ENCODE results near the gene SPN.
"Not testable (repeated sequence)": the region's sequence is repeated elsewhere in the genome, so short reads cannot be mapped to it uniquely, and the experiment has no call there.

SPN gene

GRCh38 chr16:29663016-29663806, at the start of gene SPN:
TSS of gene SPN (plus strand) at chr16:29663247. CDS start at chr16:29663729, 482 bp downstream.
- H3K4me3 ChIP-seq (ENCODE audit: low read length), result no peak within 1 kb of the TSS
- DNase-seq (ENCODE audit: low read depth), result no peak
- TF ChIP-seq CTCF (conservative IDR thresholded peaks at IDR 0.05; ENCODE audit: low read depth, low read length), result no peak

- H3K4me3 ChIP-seq (ENCODE audit: low read length), result peak overlapping the region; percentile 72
- not testable (repeated sequence) for DNase-seq (ENCODE audit: low read depth)
These were observed 49.6 kb upstream of the SPN start for GRCh38 chr16:29613307-29614057.

- H3K4me3 ChIP-seq (ENCODE audit: low read length); DNase-seq (ENCODE audit: low read depth): not testable (repeated sequence)
These were observed 48.2 kb upstream of the SPN start for GRCh38 chr16:29614691-29615314.

GRCh38 chr16:29616127-29616526, 46.9 kb upstream of the SPN start:
- not testable (repeated sequence) for DNase-seq (ENCODE audit: low read depth); H3K4me3 ChIP-seq (ENCODE audit: low read length)

- not testable (repeated sequence) for H3K4me3 ChIP-seq (ENCODE audit: low read length); DNase-seq (ENCODE audit: low read depth)
- TF ChIP-seq CTCF (conservative IDR thresholded peaks at IDR 0.05; ENCODE audit: low read depth, low read length), result peak; percentile 23
These were observed 42.5 kb upstream of the SPN start for GRCh38 chr16:29620591-29620990.

GRCh38 chr16:29622738-29623137, 40.3 kb upstream of the SPN start:
- not testable (repeated sequence) for DNase-seq (ENCODE audit: low read depth); H3K4me3 ChIP-seq (ENCODE audit: low read length)

GRCh38 chr16:29623253-29623652, 39.8 kb upstream of the SPN start:
- not testable (repeated sequence) for DNase-seq (ENCODE audit: low read depth); H3K4me3 ChIP-seq (ENCODE audit: low read length)

- DNase-seq (ENCODE audit: low read depth); H3K4me3 ChIP-seq (ENCODE audit: low read length): not testable (repeated sequence)
These were observed 37.9 kb upstream of the SPN start for GRCh38 chr16:29625114-29625513.

GRCh38 chr16:29626778-29627331, 36.2 kb upstream of the SPN start:
- H3K4me3 ChIP-seq (ENCODE audit: low read length); DNase-seq (ENCODE audit: low read depth): not testable (repeated sequence)

GRCh38 chr16:29627661-29628075, 35.4 kb upstream of the SPN start:
- not testable (repeated sequence) for DNase-seq (ENCODE audit: low read depth); H3K4me3 ChIP-seq (ENCODE audit: low read length)

GRCh38 chr16:29628707-29629106, 34.3 kb upstream of the SPN start:
- not testable (repeated sequence) for DNase-seq (ENCODE audit: low read depth); H3K4me3 ChIP-seq (ENCODE audit: low read length)

- DNase-seq (ENCODE audit: low read depth); H3K4me3 ChIP-seq (ENCODE audit: low read length): not testable (repeated sequence)
These were observed 33.7 kb upstream of the SPN start for GRCh38 chr16:29629318-29629717.

GRCh38 chr16:29631658-29632057, 31.4 kb upstream of the SPN start:
- DNase-seq (ENCODE audit: low read depth); H3K4me3 ChIP-seq (ENCODE audit: low read length): not testable (repeated sequence)

- H3K4me3 ChIP-seq (ENCODE audit: low read length), result not testable (repeated sequence)
These were observed 27.1 kb upstream of the SPN start for GRCh38 chr16:29635902-29636301.

GRCh38 chr16:29636368-29636767, 26.7 kb upstream of the SPN start:
- H3K4me3 ChIP-seq (ENCODE audit: low read length); DNase-seq (ENCODE audit: low read depth): not testable (repeated sequence)

More at GRCh38 chr16:29635902-29636301, 27.1 kb upstream of the SPN start:
- not testable (repeated sequence) for DNase-seq (ENCODE audit: low read depth)

- not testable (repeated sequence) for DNase-seq (ENCODE audit: low read depth)
These were observed 24.3 kb upstream of the SPN start for GRCh38 chr16:29638751-29639150.

More at GRCh38 chr16:29638751-29639150, 24.3 kb upstream of the SPN start:
- not testable (repeated sequence) for H3K4me3 ChIP-seq (ENCODE audit: low read length)

Measured in retinal pigment epithelial cell (primary cell).